ENCODE measurements around the gene GABRR1.

GABRR1 gene

GRCh38 chr6:89257346-89257745 is 40.2 kb upstream of the GABRR1 start:
- no peak for DNase-seq (ENCODE audit: low spot score)
- in situ Hi-C loops (cut with MboI; ENCODE audit: low pct_unique_long_range_greater_than_20kb, low sequenced_read_pairs, unreplicated experiment): no loop called here
- TF ChIP-seq, protein P1, sequence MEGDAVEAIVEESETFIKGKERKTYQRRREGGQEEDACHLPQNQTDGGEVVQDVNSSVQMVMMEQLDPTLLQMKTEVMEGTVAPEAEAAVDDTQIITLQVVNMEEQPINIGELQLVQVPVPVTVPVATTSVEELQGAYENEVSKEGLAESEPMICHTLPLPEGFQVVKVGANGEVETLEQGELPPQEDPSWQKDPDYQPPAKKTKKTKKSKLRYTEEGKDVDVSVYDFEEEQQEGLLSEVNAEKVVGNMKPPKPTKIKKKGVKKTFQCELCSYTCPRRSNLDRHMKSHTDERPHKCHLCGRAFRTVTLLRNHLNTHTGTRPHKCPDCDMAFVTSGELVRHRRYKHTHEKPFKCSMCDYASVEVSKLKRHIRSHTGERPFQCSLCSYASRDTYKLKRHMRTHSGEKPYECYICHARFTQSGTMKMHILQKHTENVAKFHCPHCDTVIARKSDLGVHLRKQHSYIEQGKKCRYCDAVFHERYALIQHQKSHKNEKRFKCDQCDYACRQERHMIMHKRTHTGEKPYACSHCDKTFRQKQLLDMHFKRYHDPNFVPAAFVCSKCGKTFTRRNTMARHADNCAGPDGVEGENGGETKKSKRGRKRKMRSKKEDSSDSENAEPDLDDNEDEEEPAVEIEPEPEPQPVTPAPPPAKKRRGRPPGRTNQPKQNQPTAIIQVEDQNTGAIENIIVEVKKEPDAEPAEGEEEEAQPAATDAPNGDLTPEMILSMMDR (IDR thresholded peaks at IDR 0.05; ENCODE audit: extremely low read depth, insufficient read depth, missing control alignments): no peak

- no peak for DNase-seq (ENCODE audit: low spot score)
- in situ Hi-C loops (cut with MboI; ENCODE audit: low pct_unique_long_range_greater_than_20kb, low sequenced_read_pairs, unreplicated experiment): no loop called here
Measured at GRCh38 chr6:89255417-89255816, 38.3 kb upstream of the GABRR1 start.

GRCh38 chr6:89254569-89254968 is 37.4 kb upstream of the GABRR1 start:
- DNase-seq (ENCODE audit: low spot score): no peak
- in situ Hi-C loops (cut with MboI; ENCODE audit: low pct_unique_long_range_greater_than_20kb, low sequenced_read_pairs, unreplicated experiment): no loop called here
- TF ChIP-seq, protein P1 (IDR thresholded peaks at IDR 0.05; ENCODE audit: extremely low read depth, insufficient read depth, missing control alignments): no peak

More at GRCh38 chr6:89255417-89255816, 38.3 kb upstream of the GABRR1 start:
- TF ChIP-seq, protein P1 (IDR thresholded peaks at IDR 0.05; ENCODE audit: extremely low read depth, insufficient read depth, missing control alignments): no peak

DNA sequence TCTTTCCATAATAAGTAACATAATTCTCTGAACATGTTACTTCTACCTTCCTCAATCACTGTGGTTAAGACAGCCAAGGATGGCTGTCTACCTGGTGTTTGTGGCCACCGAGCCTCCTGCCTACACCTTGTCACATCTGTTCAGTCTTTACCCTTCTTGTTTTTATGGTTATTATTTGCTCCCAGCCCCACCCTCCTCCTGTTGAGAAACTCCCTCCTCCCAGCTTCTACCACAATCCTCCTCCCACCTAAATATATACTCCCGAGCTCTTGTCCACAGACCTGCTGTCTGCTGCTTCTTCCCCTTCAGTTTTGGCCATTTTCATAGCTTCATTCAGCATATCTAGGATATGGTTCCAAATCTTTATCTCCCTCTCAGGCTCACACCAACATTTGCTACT is 35.7 kb upstream of the GABRR1 start:
- TF ChIP-seq, protein P1 (IDR thresholded peaks at IDR 0.05; ENCODE audit: extremely low read depth, insufficient read depth, missing control alignments): no peak
- DNase-seq (ENCODE audit: low spot score): no peak
- in situ Hi-C loops (cut with MboI; ENCODE audit: low pct_unique_long_range_greater_than_20kb, low sequenced_read_pairs, unreplicated experiment): no loop called here

GRCh38 chr6:89251976-89252375 is 34.8 kb upstream of the GABRR1 start:
- in situ Hi-C loops (cut with MboI; ENCODE audit: low pct_unique_long_range_greater_than_20kb, low sequenced_read_pairs, unreplicated experiment): no loop called here

GRCh38 chr6:89251170-89251569 is 34.0 kb upstream of the GABRR1 start:
- in situ Hi-C loops (cut with MboI; ENCODE audit: low pct_unique_long_range_greater_than_20kb, low sequenced_read_pairs, unreplicated experiment): no loop called here
- DNase-seq (ENCODE audit: low spot score): no peak
- TF ChIP-seq, protein P1 (IDR thresholded peaks at IDR 0.05; ENCODE audit: extremely low read depth, insufficient read depth, missing control alignments): no peak

More at GRCh38 chr6:89251976-89252375, 34.8 kb upstream of the GABRR1 start:
- DNase-seq (ENCODE audit: low spot score): no peak
- TF ChIP-seq, protein P1 (IDR thresholded peaks at IDR 0.05; ENCODE audit: extremely low read depth, insufficient read depth, missing control alignments): no peak

- in situ Hi-C loops (cut with MboI; ENCODE audit: low pct_unique_long_range_greater_than_20kb, low sequenced_read_pairs, unreplicated experiment): no loop called here
- DNase-seq (ENCODE audit: low spot score): no peak
- TF ChIP-seq, protein P1 (IDR thresholded peaks at IDR 0.05; ENCODE audit: extremely low read depth, insufficient read depth, missing control alignments): no peak
Measured at GRCh38 chr6:89250239-89250638, 33.1 kb upstream of the GABRR1 start.

All from GM13977 (cell line).